KOPT-K1 (cell line): ENCODE measurements around the gene PSME2.

ENCODE experiments used
- H3K27ac ChIP-seq: fragments of 200-600 bp; sonication (generic); 2 replicates; pipeline ENCODE4 v1.5.1; 2016; ENCODE audit warnings: antibody characterized with exemption, mild to moderate bottlenecking, low read depth, low read length; ENCODE audit not compliant: poor library complexity, severe bottlenecking
- H3K36me3 ChIP-seq: fragments of 200-600 bp; sonication (generic); 2 replicates; pipeline ENCODE4 v1.5.1; 2017; ENCODE audit warnings: antibody characterized with exemption, mild to moderate bottlenecking, low read length, moderate library complexity; ENCODE audit not compliant: insufficient read depth
- H3K9me3 ChIP-seq: fragments of 200-600 bp; sonication (generic); 2 replicates; pipeline ENCODE4 v1.5.1; 2017; ENCODE audit warnings: antibody characterized with exemption, low read length, mild to moderate bottlenecking; ENCODE audit not compliant: insufficient read depth, poor library complexity, severe bottlenecking

Gene PSME2

DNA sequence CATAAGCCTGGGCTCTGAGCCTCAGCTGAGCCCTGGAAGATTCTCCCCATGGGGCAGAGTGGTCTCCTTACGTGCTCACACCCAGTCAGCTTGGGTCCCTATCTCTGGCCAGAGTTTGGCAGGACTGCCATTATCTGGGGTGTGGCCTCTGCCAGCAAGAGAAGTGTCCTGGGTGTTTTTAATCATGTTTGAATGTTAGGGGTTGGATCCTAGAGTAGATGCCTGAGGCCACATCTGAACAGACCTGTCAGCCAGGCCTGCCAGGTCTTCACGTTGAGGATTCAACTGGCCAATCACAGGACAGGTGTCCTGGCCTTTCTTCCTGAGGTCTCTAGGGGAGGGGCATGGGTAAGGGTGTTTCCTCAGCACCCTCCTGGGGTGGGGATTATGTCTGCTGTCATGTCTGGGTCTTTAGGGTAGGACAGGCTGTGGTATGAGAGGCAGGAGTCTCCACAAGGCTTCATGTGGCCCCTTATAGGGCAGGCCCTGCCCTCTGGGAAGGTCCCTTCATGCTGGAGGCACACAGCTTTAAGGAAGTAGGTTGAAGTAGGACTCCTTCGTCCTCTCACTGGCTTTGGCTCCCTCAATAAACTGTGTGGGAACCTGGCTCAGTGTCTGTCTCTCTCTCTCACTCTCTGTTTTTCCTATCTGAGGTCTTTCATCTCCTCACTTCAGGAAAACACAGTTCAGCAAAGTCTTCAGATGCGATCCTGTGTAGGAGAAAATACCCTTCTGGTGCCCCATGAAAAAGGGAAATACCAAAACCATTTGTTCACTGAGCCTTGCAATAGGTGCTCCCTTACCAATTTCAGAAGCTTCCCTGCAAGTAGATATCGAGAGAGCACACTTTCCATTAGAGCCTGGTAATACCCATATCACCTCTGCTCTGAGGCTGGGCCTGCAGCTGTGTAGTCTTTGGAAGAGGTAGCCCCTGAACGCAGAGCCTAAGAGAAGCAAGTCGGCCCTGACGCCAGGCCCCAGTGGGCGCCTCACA, 22.7 kb downstream of the PSME2 start:
- H3K36me3 ChIP-seq = peaks cover 54% of the 10 kb centered on the region
- no peak overlapping the region for H3K27ac ChIP-seq
- H3K9me3 ChIP-seq = no peaks in the 10 kb centered on the region

DNA sequence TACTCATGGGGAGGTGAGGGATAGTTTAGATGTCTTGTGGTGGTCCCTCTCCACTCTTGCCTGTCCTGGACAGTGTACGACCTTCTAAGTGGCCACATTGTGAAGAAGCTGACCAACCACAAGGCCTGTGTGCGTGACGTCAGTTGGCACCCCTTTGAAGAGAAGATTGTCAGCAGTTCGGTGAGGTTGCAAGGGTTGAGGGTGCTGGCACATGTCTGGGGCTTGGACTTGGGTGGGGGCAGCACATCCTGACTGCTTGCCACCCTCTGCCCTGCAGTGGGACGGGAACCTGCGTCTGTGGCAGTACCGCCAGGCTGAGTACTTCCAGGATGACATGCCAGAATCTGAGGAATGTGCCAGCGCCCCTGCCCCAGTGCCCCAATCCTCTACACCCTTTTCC, 23.5 kb downstream of the PSME2 start:
- Histone ChIP-seq H3K9me3 (no peaks in the 10 kb centered on the region), H3K36me3 (peaks cover 62% of the 10 kb centered on the region), H3K27ac (no peak overlapping the region)

DNA sequence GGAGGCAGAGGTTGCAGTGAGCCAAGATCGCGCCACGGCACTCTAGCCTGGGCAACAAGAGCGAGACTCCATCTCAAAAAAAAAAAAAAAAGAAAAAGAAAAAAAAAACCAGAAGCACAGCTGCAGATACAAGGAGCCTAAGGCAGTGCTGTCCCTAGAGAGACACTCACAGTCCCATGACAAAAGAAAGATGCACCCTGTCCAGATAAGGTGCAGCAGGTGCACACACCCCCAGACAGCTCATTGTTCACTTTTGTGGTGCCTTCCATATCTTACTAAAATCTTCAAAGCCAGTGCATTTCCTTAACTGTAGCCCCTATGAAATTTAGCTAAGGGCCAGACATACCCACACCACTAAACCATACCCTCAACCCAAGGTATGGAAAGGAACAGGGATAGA, 24.0 kb downstream of the PSME2 start:
- Histone ChIP-seq H3K9me3 (no peaks in the 10 kb centered on the region), H3K27ac (no peak overlapping the region), H3K36me3 (peaks cover 67% of the 10 kb centered on the region)

DNA sequence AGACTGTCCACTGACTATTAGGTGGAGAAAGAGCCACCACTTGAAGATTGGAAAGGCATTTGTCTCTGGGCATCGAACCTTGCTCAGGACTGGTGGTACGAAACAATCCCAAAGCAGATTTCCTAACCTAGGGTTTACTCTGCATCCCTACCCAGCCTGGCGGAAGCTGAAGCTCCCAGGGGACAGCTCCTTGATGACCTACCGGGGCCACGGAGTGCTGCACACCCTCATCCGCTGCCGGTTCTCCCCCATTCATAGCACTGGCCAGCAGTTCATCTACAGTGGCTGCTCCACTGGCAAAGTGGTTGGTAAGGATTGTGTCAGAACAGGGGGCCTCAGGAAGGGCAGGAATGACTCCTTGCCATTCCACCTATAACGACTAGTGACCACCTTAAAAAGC, 25.2 kb downstream of the PSME2 start:
- H3K9me3 ChIP-seq = no peaks in the 10 kb centered on the region
- H3K36me3 ChIP-seq = peaks cover 79% of the 10 kb centered on the region
- H3K27ac ChIP-seq = no peak overlapping the region

DNA sequence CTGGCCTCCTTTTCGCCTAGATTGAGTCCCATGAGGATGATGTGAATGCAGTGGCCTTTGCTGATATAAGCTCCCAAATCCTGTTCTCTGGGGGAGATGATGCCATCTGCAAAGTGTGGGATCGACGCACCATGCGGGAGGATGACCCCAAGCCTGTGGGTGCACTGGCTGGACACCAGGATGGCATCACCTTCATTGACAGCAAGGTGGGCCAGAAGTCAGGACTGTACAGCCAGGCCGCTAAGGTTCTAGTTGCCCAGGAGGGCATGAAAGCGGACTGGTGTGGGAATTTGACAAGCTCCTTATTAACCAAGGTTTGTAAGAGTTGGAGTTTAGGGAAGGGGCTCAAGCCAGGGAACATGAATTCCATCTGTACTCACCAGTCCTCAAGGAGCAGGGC, 26.7 kb downstream of the PSME2 start:
- H3K27ac ChIP-seq = no peak overlapping the region
- peaks cover 81% of the 10 kb centered on the region for H3K36me3 ChIP-seq
- H3K9me3 ChIP-seq = no peaks in the 10 kb centered on the region

DNA sequence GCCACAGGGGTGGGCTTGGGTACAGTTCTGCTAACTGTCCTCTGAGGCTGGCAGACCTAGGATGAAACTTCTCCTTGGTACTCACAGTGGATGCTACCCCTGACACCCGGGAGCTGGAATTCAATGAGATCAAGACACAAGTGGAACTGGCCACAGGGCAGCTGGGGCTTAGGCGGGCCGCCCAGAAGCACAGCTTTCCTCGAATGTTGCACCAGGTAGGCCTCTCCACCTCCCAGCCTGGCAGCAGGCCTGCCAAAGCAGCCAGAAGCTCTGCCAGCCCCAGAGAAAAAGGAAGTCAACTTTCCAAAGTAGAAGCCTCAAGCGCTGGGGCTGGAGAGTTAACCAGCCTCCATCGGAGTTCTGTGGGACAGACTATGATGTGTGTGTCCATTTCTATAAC, 29.2 kb downstream of the PSME2 start:
- H3K9me3 ChIP-seq = no peaks in the 10 kb centered on the region
- peaks cover 59% of the 10 kb centered on the region for H3K36me3 ChIP-seq
- H3K27ac ChIP-seq = no peak overlapping the region

DNA sequence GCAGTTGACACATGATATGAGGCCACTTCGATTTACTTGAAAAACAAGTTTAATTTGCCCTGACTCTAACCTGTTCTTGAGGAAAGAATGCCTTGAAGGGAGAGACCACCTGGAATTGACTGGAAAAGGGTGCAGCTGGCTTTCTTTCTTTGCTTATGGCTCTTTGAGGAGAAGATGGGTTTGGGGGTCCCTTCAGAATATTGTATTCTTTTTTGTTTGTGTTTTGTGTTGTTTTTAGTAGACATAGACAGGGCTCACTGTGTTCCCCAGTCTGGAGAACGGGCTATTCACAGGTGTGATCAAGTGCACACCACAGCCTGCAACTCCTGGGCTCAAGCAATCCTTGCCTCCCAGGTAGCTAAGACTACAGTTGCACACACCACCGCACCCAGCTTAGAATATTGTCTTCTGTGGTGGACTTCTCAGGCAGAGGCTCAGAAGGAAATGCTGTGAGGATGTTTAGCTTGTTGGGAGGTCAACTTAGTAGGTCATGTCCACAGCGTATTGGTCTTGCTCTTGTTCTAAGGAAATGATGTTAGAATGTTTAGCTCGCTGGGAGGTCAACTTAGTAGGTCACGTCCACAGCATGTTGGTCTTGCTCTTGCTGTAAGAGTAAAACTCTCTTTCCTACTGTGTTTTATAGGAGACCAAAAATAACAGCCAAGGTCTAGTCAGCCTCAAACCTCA, 30.1 kb downstream of the PSME2 start:
- H3K27ac ChIP-seq = no peak overlapping the region

DNA sequence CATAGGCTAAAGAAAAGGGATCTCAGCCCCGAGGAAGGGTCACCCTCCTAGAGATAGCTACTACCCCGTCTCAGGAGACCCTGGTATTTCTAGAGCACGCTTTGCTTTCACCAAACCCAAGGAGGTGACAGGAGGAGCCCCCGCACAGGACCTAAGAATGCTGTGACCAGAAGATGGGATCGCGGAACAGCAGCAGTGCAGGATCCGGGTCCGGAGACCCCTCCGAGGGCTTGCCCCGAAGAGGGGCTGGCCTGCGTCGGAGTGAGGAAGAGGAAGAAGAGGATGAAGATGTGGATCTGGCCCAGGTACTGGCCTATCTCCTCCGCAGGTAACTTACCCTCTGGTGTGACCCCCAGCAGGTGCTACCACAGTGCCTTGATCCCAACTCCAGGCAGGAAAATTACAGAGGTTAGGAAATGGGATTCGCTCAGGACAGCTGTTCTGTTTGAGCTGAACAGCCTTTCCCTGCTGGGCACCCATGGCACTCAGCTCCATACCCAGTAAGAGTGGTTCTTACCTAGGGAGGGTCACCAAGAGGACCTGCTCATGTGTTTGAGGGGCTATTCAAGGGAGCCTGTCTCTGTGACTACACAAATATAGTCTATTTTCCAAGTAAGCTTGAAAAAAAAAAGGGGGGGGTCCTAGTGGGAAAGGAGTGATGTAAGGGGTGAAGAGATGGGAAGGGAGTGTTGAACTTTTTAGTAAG, 30.8 kb downstream of the PSME2 start:
- Histone ChIP-seq H3K36me3 (peaks cover 43% of the 10 kb centered on the region), H3K27ac (peak overlapping the region; percentile 96), H3K9me3 (no peaks in the 10 kb centered on the region)

More for the DNA sequence above, 30.1 kb downstream of the PSME2 start:
- H3K9me3 ChIP-seq = no peaks in the 10 kb centered on the region
- peaks cover 50% of the 10 kb centered on the region for H3K36me3 ChIP-seq

DNA sequence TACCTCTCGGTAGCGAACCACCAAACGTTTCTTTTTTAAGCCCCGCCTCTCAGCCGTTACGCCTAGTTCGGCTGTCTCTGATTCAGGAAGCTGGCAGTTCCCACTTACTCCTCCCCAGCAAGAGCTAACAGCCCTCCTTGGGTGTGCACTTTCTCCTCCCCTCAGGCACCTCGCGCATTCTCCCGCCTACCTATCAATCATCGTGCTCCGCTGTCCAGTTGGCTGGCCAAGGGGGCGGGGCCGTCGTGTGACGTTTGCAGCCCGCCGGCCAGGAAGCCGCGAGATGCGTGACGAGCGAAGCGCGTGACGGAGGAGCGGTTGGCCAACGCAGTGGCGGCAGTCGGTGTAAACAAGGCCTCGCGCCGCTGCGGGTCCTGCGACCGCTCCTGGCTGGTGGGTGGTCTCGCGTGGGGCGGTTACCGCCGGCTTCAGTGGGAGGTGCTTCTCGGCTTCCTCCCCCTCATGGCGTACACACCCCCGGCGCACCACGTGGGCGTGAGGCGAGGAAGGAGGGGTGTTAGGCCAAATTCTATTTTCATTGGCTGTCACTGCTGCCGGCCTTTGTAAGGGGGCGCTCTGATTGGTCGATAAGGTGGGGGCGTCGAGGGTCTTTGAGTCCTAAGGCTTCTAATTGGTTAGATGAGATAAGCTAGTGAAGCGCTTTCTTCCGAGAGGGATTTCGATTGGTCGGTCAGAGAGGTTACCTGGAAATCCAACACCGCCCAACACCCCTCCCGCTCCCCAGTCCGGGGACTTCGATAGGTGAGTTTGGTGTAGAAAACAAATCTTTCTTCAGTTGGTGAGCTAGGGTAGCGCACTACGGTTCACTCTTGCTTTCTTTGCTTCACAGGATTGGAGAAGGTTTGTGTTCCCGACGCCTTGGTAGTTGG, 31.6 kb downstream of the PSME2 start, which contains the start of the genes DCAF11 and NRL:
DCAF11 (plus strand) TSS at position 246 of the 890 bp plus-strand sequence. CDS start 818 bp downstream, outside the sequence.
NRL (minus strand) TSS at position 418 of the 890 bp plus-strand sequence. CDS start 32,101 bp downstream, outside the sequence.
- Histone ChIP-seq H3K27ac (peak within 1 kb of the TSS; percentile 96), H3K9me3 (no peaks in the 10 kb centered on the region), H3K36me3 (peaks cover 38% of the 10 kb centered on the region)

DNA sequence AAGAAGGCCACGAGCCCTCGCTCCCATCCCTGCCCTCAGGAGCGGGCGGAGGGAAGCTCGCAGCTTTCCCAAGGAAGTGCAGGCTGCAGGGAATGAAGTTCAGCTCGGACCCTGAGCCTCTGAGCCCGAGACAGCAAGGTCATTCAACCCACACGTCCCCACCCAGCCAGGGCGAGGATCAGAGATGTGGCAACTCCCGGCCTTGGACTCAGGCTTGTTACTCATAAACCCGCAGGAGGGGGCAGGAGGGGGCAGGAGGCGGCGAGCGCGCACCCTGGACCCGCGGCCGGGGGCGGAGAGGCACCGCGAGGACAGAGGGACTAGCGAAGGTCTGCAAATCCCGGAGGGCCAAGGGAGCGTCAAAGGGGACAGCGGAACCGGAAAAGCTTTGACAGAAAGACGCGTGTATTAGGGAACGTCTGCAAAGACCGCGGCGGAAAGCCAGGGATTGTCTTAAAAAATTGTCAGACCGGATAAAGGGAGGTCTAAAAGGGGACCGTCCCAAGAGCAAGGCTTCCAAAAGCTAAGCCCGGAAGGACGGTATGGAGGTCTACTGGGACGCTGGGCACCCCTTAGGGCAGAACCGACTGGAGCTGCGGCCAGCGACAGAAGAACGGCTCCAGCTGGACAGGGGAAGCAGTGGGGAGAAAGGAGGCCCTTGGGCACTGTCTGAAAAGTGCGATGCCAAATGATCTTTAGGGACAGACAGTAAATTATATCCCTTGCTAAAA, 32.4 kb downstream of the PSME2 start:
- Histone ChIP-seq H3K27ac (peak overlapping the region; percentile 96), H3K36me3 (peaks cover 30% of the 10 kb centered on the region), H3K9me3 (no peaks in the 10 kb centered on the region)

DNA sequence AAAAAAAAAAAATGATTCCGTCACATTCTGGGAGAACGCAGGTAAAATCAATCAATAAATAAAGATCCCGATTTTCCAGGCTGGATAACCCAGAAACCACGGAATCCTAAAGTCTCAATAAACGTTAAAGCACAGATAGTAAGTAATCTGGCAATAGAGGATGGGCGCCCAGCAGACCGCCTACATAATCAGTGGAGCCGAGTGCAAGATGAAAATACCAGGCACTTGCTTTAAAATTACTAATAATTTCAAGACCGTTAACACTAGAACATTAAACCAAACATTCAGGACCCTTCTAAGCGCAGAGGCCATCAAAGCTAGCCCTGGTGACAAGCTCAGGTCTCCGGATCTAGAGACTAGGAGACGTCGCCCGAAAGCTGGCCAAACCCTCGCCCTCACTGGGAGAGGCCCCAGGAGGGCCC, 33.0 kb downstream of the PSME2 start:
- Histone ChIP-seq H3K27ac (peak overlapping the region; percentile 96), H3K36me3 (peaks cover 24% of the 10 kb centered on the region), H3K9me3 (no peaks in the 10 kb centered on the region)

DNA sequence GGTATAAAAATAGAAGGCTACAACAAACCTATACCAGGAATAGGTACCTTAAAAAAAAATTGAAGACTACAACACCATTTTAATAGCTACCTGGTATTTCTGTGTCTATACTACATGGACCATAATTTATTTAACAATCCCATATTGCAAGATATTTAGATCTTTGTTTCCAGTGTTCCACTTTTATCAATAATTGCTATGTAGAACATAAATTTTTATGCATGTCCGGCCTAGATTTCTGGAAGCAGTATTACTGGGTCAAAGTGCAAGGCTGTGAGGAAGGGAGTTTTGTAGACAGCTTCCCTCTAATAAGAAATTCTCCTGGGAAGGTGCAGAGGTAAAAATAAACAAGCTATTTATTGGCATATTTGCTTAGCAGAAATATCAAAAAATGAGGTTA, 35.9 kb downstream of the PSME2 start:
- Histone ChIP-seq H3K27ac (no peak overlapping the region), H3K36me3 (no peaks in the 10 kb centered on the region), H3K9me3 (no peaks in the 10 kb centered on the region)

DNA sequence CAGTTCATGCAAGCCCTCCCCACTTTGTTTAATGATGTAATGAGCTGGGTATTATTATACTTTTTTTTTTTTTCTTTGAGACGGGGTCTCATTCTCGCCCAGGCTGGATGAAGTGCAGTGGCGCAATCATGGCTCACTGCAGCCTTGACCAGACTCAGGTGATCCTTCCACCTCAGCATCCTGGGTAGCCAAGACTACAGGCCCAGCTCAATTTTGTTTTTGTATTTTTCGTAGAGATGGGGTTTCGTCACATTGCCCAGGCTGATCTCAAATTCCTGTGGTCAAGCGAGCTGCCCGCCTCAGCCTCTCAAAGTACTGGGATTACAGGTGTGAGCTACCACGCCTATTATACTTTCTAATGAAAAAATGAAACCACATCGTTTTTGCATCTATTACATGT, 36.4 kb downstream of the PSME2 start:
- Histone ChIP-seq H3K9me3 (no peaks in the 10 kb centered on the region), H3K36me3 (no peaks in the 10 kb centered on the region), H3K27ac (no peak overlapping the region)
